HL-60 (cell line): ENCODE measurements around the gene SERPINI1.

Experiments used
- DNase-seq, 2 experiments: peaks; one replicate each; pipeline ENCODE4 v3.0.0-alpha.2; 2010 to 2020; ENCODE audit warnings: low read depth in 1 of 2, low spot score in 1 of 2
- H3K27ac ChIP-seq: fragments of 250-450 bp; sonication (Bioruptor Pico); replicated peaks from 2 replicates; pipeline ENCODE4 v1.5.1; 2020; ENCODE audit warnings: mild to moderate bottlenecking, moderate library complexity
- H3K27me3 ChIP-seq: fragments of 250-450 bp; sonication (Bioruptor Pico); 2 replicates; pipeline ENCODE4 v1.5.1; 2021; ENCODE audit warnings: mild to moderate bottlenecking, moderate library complexity; ENCODE audit not compliant: insufficient read depth, poor library complexity, severe bottlenecking
- H3K4me3 ChIP-seq: replicated peaks from 2 replicates; pipeline ENCODE4 v1.5.1; 2011; ENCODE audit warnings: mild to moderate bottlenecking, control low read depth, low read length; ENCODE audit not compliant: insufficient read depth
- GABPA ChIP-seq: IDR thresholded peaks from 2 replicates; pipeline ENCODE4 v1.6.1; 2012; ENCODE audit warnings: low read depth
- POLR2AphosphoS5 ChIP-seq: IDR thresholded peaks from 2 replicates; pipeline ENCODE4 v1.6.1; 2012; ENCODE audit warnings: low read depth
- SPI1 ChIP-seq: IDR thresholded peaks from 2 replicates; pipeline ENCODE4 v1.6.1; 2012; ENCODE audit warnings: low read depth, mild to moderate bottlenecking, borderline replicate concordance
- TF ChIP-seq, protein P1 (sequence below): IDR thresholded peaks from one replicate; pipeline ENCODE4 v1.5.1; 2011; ENCODE audit warnings: low read length, control low read depth, inconsistent platforms; ENCODE audit not compliant: insufficient read depth
- TF ChIP-seq, protein P2 (sequence below): IDR thresholded peaks from 2 replicates; pipeline ENCODE4 v1.6.1; 2012; ENCODE audit warnings: low read depth; ENCODE audit not compliant: insufficient replicate concordance

The SERPINI1 gene

DNA sequence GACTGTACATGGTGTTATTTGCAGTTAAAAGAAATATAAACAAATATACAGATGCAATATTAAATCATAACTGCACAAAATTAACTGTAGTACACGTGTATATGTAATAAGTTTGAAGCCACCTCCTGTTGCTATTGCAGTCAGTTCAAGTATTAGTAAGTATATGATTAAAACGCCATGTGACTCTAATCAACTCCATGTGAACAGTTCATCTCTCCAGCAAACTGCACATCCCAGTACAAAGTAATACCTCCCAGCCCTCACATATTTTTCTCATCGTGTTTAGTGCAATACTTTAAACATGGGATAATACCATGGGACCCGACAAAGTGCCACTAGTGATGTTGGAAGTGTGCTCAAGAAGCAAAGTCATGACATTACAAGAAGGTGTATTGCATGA, 35.5 kb upstream of the SERPINI1 start:
- H3K4me3 ChIP-seq: no peak overlapping the region
- H3K27ac ChIP-seq: no peak overlapping the region
- H3K27me3 ChIP-seq: no peaks in the 10 kb centered on the region
- TF ChIP-seq GABPA: no peak
- TF ChIP-seq POLR2AphosphoS5: no peak
- TF ChIP-seq, protein P1, sequence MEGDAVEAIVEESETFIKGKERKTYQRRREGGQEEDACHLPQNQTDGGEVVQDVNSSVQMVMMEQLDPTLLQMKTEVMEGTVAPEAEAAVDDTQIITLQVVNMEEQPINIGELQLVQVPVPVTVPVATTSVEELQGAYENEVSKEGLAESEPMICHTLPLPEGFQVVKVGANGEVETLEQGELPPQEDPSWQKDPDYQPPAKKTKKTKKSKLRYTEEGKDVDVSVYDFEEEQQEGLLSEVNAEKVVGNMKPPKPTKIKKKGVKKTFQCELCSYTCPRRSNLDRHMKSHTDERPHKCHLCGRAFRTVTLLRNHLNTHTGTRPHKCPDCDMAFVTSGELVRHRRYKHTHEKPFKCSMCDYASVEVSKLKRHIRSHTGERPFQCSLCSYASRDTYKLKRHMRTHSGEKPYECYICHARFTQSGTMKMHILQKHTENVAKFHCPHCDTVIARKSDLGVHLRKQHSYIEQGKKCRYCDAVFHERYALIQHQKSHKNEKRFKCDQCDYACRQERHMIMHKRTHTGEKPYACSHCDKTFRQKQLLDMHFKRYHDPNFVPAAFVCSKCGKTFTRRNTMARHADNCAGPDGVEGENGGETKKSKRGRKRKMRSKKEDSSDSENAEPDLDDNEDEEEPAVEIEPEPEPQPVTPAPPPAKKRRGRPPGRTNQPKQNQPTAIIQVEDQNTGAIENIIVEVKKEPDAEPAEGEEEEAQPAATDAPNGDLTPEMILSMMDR: no peak
- no peak for TF ChIP-seq SPI1
- TF ChIP-seq, protein P2, sequence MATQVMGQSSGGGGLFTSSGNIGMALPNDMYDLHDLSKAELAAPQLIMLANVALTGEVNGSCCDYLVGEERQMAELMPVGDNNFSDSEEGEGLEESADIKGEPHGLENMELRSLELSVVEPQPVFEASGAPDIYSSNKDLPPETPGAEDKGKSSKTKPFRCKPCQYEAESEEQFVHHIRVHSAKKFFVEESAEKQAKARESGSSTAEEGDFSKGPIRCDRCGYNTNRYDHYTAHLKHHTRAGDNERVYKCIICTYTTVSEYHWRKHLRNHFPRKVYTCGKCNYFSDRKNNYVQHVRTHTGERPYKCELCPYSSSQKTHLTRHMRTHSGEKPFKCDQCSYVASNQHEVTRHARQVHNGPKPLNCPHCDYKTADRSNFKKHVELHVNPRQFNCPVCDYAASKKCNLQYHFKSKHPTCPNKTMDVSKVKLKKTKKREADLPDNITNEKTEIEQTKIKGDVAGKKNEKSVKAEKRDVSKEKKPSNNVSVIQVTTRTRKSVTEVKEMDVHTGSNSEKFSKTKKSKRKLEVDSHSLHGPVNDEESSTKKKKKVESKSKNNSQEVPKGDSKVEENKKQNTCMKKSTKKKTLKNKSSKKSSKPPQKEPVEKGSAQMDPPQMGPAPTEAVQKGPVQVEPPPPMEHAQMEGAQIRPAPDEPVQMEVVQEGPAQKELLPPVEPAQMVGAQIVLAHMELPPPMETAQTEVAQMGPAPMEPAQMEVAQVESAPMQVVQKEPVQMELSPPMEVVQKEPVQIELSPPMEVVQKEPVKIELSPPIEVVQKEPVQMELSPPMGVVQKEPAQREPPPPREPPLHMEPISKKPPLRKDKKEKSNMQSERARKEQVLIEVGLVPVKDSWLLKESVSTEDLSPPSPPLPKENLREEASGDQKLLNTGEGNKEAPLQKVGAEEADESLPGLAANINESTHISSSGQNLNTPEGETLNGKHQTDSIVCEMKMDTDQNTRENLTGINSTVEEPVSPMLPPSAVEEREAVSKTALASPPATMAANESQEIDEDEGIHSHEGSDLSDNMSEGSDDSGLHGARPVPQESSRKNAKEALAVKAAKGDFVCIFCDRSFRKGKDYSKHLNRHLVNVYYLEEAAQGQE: no peak
- no peak for DNase-seq

DNA sequence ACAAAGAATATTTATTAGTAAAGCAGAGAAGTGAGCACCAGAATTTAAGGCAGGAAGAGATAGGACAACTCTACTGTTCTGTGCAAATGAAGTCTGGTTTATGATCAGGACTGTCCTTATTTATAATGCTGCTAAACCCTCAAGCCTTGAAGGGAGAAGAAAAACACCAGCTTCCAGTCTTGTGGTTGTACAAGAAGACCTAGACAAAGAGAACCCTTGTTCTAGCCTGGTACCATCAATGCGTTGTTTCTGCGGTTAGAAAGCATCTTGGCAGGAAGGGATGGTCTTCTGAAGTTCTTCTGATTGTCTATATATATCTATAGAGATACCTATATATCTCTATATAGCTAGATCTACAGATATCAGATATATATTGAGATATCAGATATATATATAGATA, 34.6 kb upstream of the SERPINI1 start:
- H3K4me3 ChIP-seq: no peak overlapping the region
- H3K27me3 ChIP-seq: no peaks in the 10 kb centered on the region
- H3K27ac ChIP-seq: no peak overlapping the region
- TF ChIP-seq GABPA (no peak), SPI1 (no peak), POLR2AphosphoS5 (no peak)
- TF ChIP-seq, protein P1: no peak
- TF ChIP-seq, protein P2: no peak
- no peak for DNase-seq

DNA sequence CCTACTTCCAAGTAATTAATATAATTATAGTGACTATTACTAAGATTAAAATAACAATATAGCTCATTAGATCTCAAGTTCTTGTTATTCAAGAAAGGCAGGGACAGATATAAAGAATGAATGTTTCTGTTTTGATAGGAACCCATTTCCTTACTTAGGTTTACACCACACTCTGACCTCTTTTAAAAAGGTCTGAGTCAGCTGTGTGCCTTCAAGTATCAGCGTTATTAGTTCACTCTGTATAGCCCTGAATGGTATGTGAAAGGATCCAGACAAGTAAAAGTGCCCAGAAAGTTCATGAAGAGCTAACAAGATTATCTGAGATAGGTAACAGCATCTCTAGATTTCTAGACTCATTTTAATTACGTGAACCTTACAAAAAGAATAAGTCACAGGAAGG, 29.7 kb upstream of the SERPINI1 start:
- DNase-seq: no peak
- no peaks in the 10 kb centered on the region for H3K27me3 ChIP-seq
- no peak overlapping the region for H3K4me3 ChIP-seq
- TF ChIP-seq, protein P1: no peak
- TF ChIP-seq POLR2AphosphoS5: no peak
- TF ChIP-seq GABPA: no peak
- no peak for TF ChIP-seq SPI1
- TF ChIP-seq, protein P2: no peak
- no peak overlapping the region for H3K27ac ChIP-seq
